ENCODE data around the gene WDR90. TPM values are rescaled to one million over a fixed set of nuclear protein-coding genes. Genes with fewer than 3 reads are reported as not detected.

Gene WDR90
- 5.7 and 9.1 TPM in 2 replicates for total RNA-seq

DNA sequence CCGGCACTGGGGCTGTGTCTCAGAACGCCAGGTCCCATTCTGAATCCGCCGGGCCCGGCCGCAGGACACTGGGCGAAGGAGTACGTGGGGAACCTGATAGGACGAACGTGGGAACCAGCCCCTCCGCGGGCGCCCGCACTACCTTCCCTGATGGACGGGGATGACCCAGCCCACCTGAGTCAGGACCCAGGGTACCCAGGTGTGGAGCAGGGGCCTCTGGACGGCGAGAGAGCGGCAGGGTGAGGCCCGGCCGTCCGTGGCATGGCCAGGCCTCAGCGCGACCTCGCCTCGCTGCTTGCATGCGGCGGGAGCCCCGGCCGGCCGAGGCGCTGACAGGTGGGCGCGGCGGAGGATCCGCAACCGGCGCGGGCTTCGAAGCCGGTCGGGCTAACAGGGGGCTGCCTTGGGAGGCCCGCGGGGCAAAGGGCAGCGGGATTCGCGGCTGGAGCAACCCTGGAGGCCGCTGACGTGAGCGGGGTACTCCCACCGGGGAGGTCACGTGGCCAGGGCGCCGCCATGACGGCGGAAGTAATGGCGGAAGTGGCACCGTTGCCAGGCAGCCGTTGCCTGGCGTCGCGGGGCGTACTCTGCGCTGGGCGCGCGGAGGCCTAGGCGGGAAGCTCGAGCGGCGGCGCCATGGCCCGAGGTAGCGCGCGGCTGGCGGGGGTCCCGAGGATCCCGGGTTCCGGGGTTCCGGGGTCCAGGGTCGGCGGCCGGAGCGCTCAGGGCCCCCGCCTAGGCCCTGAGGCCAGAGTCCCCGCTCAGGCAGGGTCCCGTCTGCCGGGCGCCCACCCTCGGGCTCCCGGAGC is at the start of gene WDR90:
WDR90 (plus strand) TSS at position 585 of the 809 bp plus-strand sequence; CDS start at position 637, 52 bp downstream.

DNA sequence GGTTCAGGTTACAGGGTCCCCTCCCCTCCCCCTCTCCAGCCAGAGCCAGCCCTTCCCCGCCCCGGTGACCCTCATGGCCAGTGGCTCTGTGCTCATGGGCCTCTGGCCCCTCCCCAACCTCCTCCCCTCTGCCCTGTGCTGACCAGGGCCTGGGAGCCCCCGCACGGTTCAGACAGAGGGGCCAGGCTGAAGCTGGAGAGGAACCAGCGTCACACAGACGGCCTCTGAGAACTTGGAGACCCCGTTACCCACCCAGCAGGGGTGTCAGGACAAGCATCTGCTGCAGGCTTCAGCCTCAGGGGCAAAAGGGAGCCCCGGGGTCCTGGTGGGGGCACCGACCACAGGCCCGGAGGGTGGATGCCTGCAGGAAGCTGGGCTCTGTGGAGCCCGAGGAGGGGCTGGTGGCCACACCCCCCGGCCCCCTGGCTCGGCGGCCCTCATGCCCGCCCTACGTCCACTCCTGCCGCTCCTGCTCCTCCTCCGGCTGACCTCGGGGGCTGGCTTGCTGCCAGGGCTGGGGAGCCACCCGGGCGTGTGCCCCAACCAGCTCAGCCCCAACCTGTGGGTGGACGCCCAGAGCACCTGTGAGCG is 18.3 kb upstream of the WDR90 start, which contains the start of gene WFIKKN1:
WFIKKN1 (plus strand) TSS at position 171 of the 591 bp plus-strand sequence; CDS start at position 440, 269 bp downstream.

GRCh38 chr16:636206-637080 is 12.7 kb upstream of the WDR90 start, which contains the start of gene METTL26:
TSS of gene METTL26 (minus strand) at chr16:636305. CDS start at chr16:636290, 15 bp downstream.

GRCh38 chr16:641326-642188 is 7.6 kb upstream of the WDR90 start, which contains the start of gene MCRIP2:
TSS of gene MCRIP2 (plus strand) at chr16:641828. CDS start at chr16:641992, 164 bp downstream.

DNA sequence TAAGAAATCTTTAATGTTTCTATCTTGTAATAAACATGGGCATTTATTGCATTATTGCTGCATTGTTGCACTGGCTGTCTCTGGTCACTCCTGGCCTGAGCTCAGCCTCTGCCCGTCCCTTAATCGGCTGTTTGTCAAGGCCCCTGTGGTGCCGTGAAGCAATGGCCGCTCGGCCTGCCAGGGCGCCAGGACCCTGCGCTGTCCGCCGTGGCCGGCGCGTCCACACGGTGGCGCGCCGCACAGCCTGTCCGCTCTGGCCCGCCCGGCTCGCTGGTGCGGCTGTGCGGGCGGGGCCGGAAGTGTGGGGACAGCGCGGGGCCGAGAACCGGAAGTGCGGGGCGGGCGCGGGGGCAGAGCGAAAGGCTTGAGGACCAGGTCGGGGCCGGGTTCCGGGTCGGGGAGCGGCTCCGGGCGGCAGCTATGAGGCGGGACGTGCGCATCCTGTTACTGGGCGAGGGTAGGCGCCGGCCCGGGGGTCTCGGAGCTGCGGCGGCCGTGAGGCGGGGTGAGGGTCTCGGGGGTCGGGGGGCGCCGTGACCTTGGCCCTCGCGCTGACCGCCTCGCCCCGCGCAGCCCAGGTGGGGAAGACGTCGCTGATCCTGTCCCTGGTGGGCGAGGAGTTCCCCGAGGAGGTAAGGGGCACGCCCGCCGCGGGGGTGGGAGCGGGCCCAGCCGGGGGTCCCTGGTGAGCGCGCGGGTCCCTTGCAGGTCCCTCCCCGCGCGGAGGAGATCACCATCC is 18.8 kb downstream of the WDR90 start, which contains the start of gene RHOT2:
RHOT2 (plus strand) TSS at position 353 of the 739 bp plus-strand sequence; CDS start at position 421, 68 bp downstream.

DNA sequence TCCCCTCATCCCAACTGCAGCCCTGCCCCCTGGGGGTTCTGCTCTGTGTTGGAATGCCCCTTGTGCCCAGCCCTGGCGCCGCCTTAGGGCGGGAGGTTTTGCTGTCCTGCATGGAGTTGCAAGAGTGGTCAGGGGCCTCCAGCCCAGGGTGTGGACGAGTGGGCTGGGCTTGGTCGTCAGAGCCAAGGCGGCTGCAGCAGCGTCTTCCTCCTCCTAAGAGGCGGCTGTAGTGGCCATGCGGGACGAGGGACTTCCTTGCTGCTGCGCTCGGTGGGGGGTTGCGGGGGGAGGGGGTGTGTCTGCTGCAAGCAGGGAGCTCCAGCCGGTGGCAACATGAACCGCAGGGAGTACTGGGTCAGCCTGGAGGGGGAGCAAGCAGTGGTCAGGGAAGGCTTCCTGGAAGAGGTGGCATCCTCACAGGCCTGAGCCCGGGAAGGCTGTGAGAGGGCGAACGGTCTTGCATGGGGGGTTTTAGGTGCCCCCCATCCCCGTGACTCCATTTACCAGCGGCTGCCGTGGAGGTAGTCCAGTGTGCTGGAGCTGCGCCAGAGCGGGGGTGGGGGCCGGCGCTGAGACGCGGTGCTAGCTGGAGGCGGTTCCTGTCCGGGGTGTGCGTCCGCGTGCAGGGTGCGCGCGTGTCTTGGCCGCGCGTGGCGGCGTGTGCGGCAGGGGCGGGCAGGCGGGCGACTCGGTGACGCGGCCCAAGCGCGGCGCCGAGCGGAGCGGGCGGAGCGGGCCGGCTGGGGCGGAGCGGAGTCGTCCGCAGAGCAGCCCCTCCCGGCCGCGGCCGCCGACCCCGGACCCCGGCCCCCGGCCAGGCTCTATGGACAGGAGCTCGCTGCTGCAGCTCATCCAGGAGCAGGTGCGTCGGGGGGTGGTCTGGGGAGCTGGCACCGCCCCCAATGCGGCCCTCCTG is 26.1 kb downstream of the WDR90 start, which contains the start of gene RHBDL1:
RHBDL1 (plus strand) TSS at position 704 of the 916 bp plus-strand sequence; CDS start at position 824, 120 bp downstream.

DNA sequence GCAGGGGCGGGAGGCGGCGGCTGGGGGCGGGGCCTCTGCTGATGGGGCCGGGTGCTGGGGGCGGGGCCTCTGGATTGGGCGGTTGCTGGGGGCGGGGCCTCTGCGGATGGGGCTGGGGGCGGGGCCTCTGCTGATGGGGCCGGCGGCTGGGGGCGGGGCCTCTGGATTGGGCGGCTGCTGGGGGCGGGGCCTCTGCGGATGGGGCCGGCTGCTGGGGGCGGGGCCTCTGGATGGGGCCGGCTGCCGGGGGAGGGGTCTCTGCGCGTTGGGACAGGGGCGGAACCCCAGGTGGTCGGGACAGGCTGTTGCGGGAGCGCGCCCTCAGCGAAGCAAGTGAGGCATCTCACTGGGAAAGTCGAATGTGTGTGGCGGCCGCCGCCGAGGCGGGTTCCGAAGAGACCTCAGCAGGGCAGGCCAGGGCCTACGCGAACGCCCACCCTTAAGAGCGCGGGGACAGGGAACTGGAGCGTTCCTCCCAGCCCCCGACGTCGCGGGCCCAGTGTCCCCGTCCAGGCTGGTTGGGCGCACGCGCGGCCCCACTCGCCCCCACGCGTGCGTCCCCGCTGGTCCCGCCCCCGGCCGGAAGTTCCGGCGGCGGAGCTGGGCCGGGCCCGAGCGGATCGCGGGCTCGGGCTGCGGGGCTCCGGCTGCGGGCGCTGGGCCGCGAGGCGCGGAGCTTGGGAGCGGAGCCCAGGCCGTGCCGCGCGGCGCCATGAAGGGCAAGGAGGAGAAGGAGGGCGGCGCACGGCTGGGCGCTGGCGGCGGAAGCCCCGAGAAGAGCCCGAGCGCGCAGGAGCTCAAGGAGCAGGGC is 30.9 kb downstream of the WDR90 start, which contains the start of gene STUB1:
STUB1 (plus strand) TSS at position 597 of the 811 bp plus-strand sequence; CDS start at position 713, 116 bp downstream.

GRCh38 chr16:684071-684794 is 35.1 kb downstream of the WDR90 start, which contains the start of gene JMJD8:
TSS of gene JMJD8 (minus strand) at chr16:684334. CDS start at chr16:684319, 15 bp downstream.

GRCh38 chr16:705431-706188 is 56.4 kb downstream of the WDR90 start, which contains the start of gene FBXL16:
TSS of gene FBXL16 (minus strand) at chr16:705801. CDS start at chr16:697405, 8,396 bp downstream.

GRCh38 chr16:714558-715476 is 65.7 kb downstream of the WDR90 start, which contains the start of gene METRN:
TSS of gene METRN (plus strand) at chr16:715118. CDS start at chr16:715290, 172 bp downstream.

Other genes starting within 250 kb of the WDR90 start
- gene DECR2, start 247.5 kb upstream of the WDR90 start, total RNA-seq: 15.5 and 19.2 TPM in 2 replicates
- gene RAB11FIP3, start 223.7 kb upstream of the WDR90 start, total RNA-seq: 29.1 and 32.8 TPM in 2 replicates
- 29.2 and 37.8 TPM in 2 replicates for gene CAPN15, start 121.7 kb upstream of the WDR90 start, total RNA-seq
- gene PRR35, start 89.0 kb upstream of the WDR90 start, total RNA-seq: not detected in 2 replicates
- gene NHLRC4, start 82.4 kb upstream of the WDR90 start, total RNA-seq: 3.5 and 4.4 TPM in 2 replicates
- 20.2 and 25.1 TPM in 2 replicates for gene PIGQ, start 79.4 kb upstream of the WDR90 start, total RNA-seq
- gene RAB40C, start 59.3 kb upstream of the WDR90 start, total RNA-seq: 10.9 and 19.7 TPM in 2 replicates
- gene WFIKKN1, start 18.4 kb upstream of the WDR90 start, total RNA-seq: 0.06 TPM in 1 of 2 replicates, not detected in the other
- 187 and 190 TPM in 2 replicates for gene METTL26, start 13.1 kb upstream of the WDR90 start, total RNA-seq
- gene MCRIP2, start 7.5 kb upstream of the WDR90 start, total RNA-seq: 21.0 and 34.2 TPM in 2 replicates
- gene RHOT2, start 18.8 kb downstream of the WDR90 start, total RNA-seq: 18.7 and 19.5 TPM in 2 replicates
- 0.50 and 1.5 TPM in 2 replicates for gene RHBDL1, start 26.3 kb downstream of the WDR90 start, total RNA-seq
- 97.2 and 118 TPM in 2 replicates for gene STUB1, start 31.0 kb downstream of the WDR90 start, total RNA-seq
- 47.8 and 63.7 TPM in 2 replicates for gene JMJD8, start 35.0 kb downstream of the WDR90 start, total RNA-seq
- gene WDR24, start 41.0 kb downstream of the WDR90 start, total RNA-seq: 14.2 and 14.9 TPM in 2 replicates
- not detected in 2 replicates for gene FBXL16, start 56.4 kb downstream of the WDR90 start, total RNA-seq
- gene METRN, start 65.8 kb downstream of the WDR90 start, total RNA-seq: 115 and 126 TPM in 2 replicates
- gene ANTKMT, start 71.8 kb downstream of the WDR90 start, total RNA-seq: 30.0 and 34.0 TPM in 2 replicates
- 0.10 and 1.3 TPM in 2 replicates for gene CCDC78, start 77.1 kb downstream of the WDR90 start, total RNA-seq
- 5.9 and 16.4 TPM in 2 replicates for gene HAGHL, start 77.7 kb downstream of the WDR90 start, total RNA-seq
- 8.9 and 16.7 TPM in 2 replicates for gene CIAO3, start 91.6 kb downstream of the WDR90 start, total RNA-seq
- gene MSLN, start 111.4 kb downstream of the WDR90 start, total RNA-seq: not detected in 2 replicates
- 20.3 and 26.0 TPM in 2 replicates for gene RPUSD1, start 139.0 kb downstream of the WDR90 start, total RNA-seq
- gene CHTF18, start 139.3 kb downstream of the WDR90 start, total RNA-seq: 2.0 and 4.9 TPM in 2 replicates
- not detected in 2 replicates for gene GNG13, start 151.4 kb downstream of the WDR90 start, total RNA-seq